ENCODE data around the gene BRPF3. TPM values are rescaled to one million over a fixed set of nuclear protein-coding genes. Genes with fewer than 3 reads are reported as not detected.

Gene BRPF3
- total and polyA plus RNA-seq, 2 of the 13 experiments (the other 11 are each of a cell fraction or from before 2014, with no cell fraction given): 12.3 to 22.9 TPM

- H4K20me1 ChIP-seq (ENCODE audit: insufficient read depth, low read length): no peaks in the 10 kb centered on the region
- H3K27ac ChIP-seq (ENCODE audit: extremely low read length, insufficient read depth, low read length): no peak overlapping the region
- BruUV-seq (replicated peaks): no TSS peak
- no peak overlapping the region for H3K4me2 ChIP-seq (ENCODE audit: low read depth, low read length)
- H3K4me3 ChIP-seq (replicated peaks in 1 of 3; ENCODE audit: insufficient read depth in 1 of 3, low read depth in 2 of 3, low read length in 3 of 3): no peak overlapping the region
- in situ Hi-C loops (cut with HindIII; ENCODE audit: extremely low pct_ligation_motif_present, low pct_unique_long_range_greater_than_20kb) (no loop called here), intact Hi-C loops (cut with micrococcal nuclease; ENCODE audit: unreplicated experiment) (loop anchor here (1.0 kb wide), 1 partner anchor 34 kb away; no protein-coding TSS in a partner anchor)
- WGBS (ENCODE audit: low lambda C conversion rate): 39% methylated on average over 6 of the region's 6 CpGs
- FAIRE-seq: no peak
- no peak overlapping the region for H2AFZ ChIP-seq (ENCODE audit: low read length)
- no peaks in the 10 kb centered on the region for H3K79me2 ChIP-seq (ENCODE audit: insufficient read depth, low read length)
- CTCF ChIA-PET (ENCODE audit: low intra/inter-chr PET ratio, low total read pairs): no interaction called here
- POLR2A ChIA-PET: no interaction called here
- H3K9me3 ChIP-seq (ENCODE audit: low read length): no peaks in the 10 kb centered on the region
- no peaks in the 10 kb centered on the region for H3K36me3 ChIP-seq (replicated peaks in 1 of 2; ENCODE audit: control insufficient read depth in 1 of 2, insufficient read depth in 2 of 2, low read length in 2 of 2)
- no peak overlapping the region for H3K9ac ChIP-seq (ENCODE audit: insufficient read depth, low read depth, low read length)
- no peak for DNase-seq (ENCODE audit: low spot score)
- no peaks in the 10 kb centered on the region for H3K27me3 ChIP-seq (ENCODE audit: control insufficient read depth in 1 of 2, insufficient read depth in 2 of 2, low read length in 2 of 2)
- no peak for ATAC-seq
- H3K4me1 ChIP-seq (ENCODE audit: insufficient read depth, low read length): peaks cover 47% of the 10 kb centered on the region
- no peak for TF ChIP-seq MTERF4 (CRISPR knock-in tag; IDR thresholded peaks at IDR 0.05)
- no peak for TF ChIP-seq IRX3 (CRISPR knock-in tag; IDR thresholded peaks at IDR 0.05; ENCODE audit: borderline replicate concordance, low read depth)
- TF ChIP-seq, protein P1, sequence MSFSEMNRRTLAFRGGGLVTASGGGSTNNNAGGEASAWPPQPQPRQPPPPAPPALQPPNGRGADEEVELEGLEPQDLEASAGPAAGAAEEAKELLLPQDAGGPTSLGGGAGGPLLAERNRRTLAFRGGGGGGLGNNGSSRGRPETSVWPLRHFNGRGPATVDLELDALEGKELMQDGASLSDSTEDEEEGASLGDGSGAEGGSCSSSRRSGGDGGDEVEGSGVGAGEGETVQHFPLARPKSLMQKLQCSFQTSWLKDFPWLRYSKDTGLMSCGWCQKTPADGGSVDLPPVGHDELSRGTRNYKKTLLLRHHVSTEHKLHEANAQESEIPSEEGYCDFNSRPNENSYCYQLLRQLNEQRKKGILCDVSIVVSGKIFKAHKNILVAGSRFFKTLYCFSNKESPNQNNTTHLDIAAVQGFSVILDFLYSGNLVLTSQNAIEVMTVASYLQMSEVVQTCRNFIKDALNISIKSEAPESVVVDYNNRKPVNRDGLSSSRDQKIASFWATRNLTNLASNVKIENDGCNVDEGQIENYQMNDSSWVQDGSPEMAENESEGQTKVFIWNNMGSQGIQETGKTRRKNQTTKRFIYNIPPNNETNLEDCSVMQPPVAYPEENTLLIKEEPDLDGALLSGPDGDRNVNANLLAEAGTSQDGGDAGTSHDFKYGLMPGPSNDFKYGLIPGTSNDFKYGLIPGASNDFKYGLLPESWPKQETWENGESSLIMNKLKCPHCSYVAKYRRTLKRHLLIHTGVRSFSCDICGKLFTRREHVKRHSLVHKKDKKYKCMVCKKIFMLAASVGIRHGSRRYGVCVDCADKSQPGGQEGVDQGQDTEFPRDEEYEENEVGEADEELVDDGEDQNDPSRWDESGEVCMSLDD (CRISPR knock-in tag; IDR thresholded peaks at IDR 0.05; ENCODE audit: borderline replicate concordance): no peak
- TF ChIP-seq BCL3 (CRISPR knock-in tag; IDR thresholded peaks at IDR 0.05): no peak
- no peak for TF ChIP-seq ZNF816 (CRISPR knock-in tag; IDR thresholded peaks at IDR 0.05; ENCODE audit: borderline replicate concordance)
- TF ChIP-seq, protein P2, sequence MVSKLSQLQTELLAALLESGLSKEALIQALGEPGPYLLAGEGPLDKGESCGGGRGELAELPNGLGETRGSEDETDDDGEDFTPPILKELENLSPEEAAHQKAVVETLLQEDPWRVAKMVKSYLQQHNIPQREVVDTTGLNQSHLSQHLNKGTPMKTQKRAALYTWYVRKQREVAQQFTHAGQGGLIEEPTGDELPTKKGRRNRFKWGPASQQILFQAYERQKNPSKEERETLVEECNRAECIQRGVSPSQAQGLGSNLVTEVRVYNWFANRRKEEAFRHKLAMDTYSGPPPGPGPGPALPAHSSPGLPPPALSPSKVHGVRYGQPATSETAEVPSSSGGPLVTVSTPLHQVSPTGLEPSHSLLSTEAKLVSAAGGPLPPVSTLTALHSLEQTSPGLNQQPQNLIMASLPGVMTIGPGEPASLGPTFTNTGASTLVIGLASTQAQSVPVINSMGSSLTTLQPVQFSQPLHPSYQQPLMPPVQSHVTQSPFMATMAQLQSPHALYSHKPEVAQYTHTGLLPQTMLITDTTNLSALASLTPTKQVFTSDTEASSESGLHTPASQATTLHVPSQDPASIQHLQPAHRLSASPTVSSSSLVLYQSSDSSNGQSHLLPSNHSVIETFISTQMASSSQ (IDR thresholded peaks at IDR 0.05; ENCODE audit: low read depth): no peak
- TF ChIP-seq, protein P2 (CRISPR knock-in tag; IDR thresholded peaks at IDR 0.05; ENCODE audit: borderline replicate concordance): no peak
- TF ChIP-seq NFAT5 (CRISPR knock-in tag; IDR thresholded peaks at IDR 0.05): no peak
- no peak for TF ChIP-seq ZNF224 (CRISPR knock-in tag; IDR thresholded peaks at IDR 0.05)
Observed at GRCh38 chr6:36247693-36248092, 51.1 kb downstream of the BRPF3 start.

Measured in HepG2 (cell line).